PFSK-1 (cell line): ENCODE results near the gene C22orf39.

Experiments used
- FOXP2 ChIP-seq: optimal IDR thresholded peaks from 2 replicates; pipeline ENCODE3; 2011; ENCODE audit warnings: borderline replicate concordance, control low read depth, inconsistent platforms; ENCODE audit not compliant: insufficient read depth; ENCODE audit errors: extremely low read length, extremely low read depth
- POLR2AphosphoS5 ChIP-seq: IDR thresholded peaks from 2 replicates; pipeline ENCODE4 v1.6.1; 2012; ENCODE audit warnings: low read depth, mild to moderate bottlenecking, control low read depth, low read length, moderate library complexity
- TAF1 ChIP-seq: IDR thresholded peaks from 2 replicates; pipeline ENCODE4 v1.6.1; 2012; ENCODE audit warnings: low read length, control low read depth, borderline replicate concordance; ENCODE audit not compliant: insufficient read depth
- TF ChIP-seq, protein P1 (sequence below), 2 experiments: IDR thresholded peaks; 2 replicates each; pipeline versions ENCODE4 v1.6.1 to v1.8.0; 2011 to 2012; ENCODE audit warnings: low read depth in 2 of 2, low read length in 2 of 2, control low read depth in 1 of 2, inconsistent platforms in 1 of 2, mild to moderate bottlenecking in 1 of 2, moderate library complexity in 1 of 2; ENCODE audit not compliant: insufficient read depth in 1 of 2

DNA sequence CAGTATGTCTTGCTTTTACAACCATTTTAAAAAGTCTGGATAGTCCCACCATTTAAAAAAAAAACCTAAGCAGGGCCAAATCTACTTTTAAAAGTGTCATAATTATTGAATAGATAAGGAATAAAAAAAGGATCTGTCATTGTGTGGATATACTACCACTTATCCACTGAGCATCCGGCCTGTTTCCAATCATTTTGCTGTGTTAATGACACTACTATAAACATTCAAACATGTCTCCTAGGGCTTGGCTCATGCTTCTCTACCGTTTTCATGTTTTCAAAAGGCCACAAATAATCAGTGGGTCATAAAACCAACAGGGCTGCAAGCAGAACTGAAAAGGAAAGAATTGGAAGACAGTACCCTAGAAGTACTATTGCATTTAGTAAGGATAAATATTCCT, 12.5 kb upstream of the C22orf39 start:
- TF ChIP-seq, protein P1, sequence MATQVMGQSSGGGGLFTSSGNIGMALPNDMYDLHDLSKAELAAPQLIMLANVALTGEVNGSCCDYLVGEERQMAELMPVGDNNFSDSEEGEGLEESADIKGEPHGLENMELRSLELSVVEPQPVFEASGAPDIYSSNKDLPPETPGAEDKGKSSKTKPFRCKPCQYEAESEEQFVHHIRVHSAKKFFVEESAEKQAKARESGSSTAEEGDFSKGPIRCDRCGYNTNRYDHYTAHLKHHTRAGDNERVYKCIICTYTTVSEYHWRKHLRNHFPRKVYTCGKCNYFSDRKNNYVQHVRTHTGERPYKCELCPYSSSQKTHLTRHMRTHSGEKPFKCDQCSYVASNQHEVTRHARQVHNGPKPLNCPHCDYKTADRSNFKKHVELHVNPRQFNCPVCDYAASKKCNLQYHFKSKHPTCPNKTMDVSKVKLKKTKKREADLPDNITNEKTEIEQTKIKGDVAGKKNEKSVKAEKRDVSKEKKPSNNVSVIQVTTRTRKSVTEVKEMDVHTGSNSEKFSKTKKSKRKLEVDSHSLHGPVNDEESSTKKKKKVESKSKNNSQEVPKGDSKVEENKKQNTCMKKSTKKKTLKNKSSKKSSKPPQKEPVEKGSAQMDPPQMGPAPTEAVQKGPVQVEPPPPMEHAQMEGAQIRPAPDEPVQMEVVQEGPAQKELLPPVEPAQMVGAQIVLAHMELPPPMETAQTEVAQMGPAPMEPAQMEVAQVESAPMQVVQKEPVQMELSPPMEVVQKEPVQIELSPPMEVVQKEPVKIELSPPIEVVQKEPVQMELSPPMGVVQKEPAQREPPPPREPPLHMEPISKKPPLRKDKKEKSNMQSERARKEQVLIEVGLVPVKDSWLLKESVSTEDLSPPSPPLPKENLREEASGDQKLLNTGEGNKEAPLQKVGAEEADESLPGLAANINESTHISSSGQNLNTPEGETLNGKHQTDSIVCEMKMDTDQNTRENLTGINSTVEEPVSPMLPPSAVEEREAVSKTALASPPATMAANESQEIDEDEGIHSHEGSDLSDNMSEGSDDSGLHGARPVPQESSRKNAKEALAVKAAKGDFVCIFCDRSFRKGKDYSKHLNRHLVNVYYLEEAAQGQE (IDR thresholded peaks at IDR 0.05; ENCODE audit: insufficient read depth in 1 of 2, low read depth in 2 of 2, low read length in 2 of 2), result no peak
- TF ChIP-seq TAF1 (no peak), POLR2AphosphoS5 (no peak), FOXP2 (no peak)
